ENCODE data around the gene RAD51D.

GRCh38 chr17:35163886-35164285, 44.2 kb upstream of the RAD51D start:
- TF ChIP-seq POLR2A (IDR thresholded peaks at IDR 0.05; ENCODE audit: extremely low read depth, insufficient read length) (no peak), CTCF (IDR thresholded peaks at IDR 0.05; ENCODE audit: low read depth, low read length) (no peak), MYC (IDR thresholded peaks at IDR 0.05; ENCODE audit: low read depth, low read length) (no peak)

All from NB4 (cell line).